Natural killer cell treated with Interleukin-12 subunit alpha and Interleukin-12 subunit beta and Interleukin-15 and Interleukin-18, amount 100 ng/mL, for 72 hours (primary cell): ENCODE measurements around the gene SCN5A. TPM values are rescaled to one million over a fixed set of nuclear protein-coding genes. Genes with fewer than 3 reads are reported as not detected.

Source experiments
- ATAC-seq, 2 donors: fragments of 150-1000 bp; cut with Tn5 transposase in 1 of 2; sonication (Bioruptor Pico), chemical (Tn5 transposase) in 1 of 2; 2 replicates each; pipeline ENCODE4 v1.10.0; 2021
- DNase-seq: peaks from one replicate; pipeline ENCODE4 v3.0.0; 2022; ENCODE audit warnings: low spot score
- H3K27ac Mint-ChIP-seq, 2 donors: 1 replicate in 1 of 2; 2 replicates in 1 of 2; pipeline ENCODE4 v1.8.0; 2022; ENCODE audit warnings: mixed read lengths in 2 of 2, mild to moderate bottlenecking in 1 of 2, moderate library complexity in 1 of 2
- H3K27me3 Mint-ChIP-seq, 2 donors: 1 replicate in 1 of 2; 2 replicates in 1 of 2; pipeline ENCODE4 v1.8.0; 2022; ENCODE audit warnings: mixed read lengths in 2 of 2
- H3K36me3 Mint-ChIP-seq: one replicate; pipeline ENCODE4 v1.8.0; 2022; ENCODE audit warnings: mixed read lengths
- H3K4me1 Mint-ChIP-seq, 2 donors: 1 replicate in 1 of 2; 2 replicates in 1 of 2; pipeline ENCODE4 v1.8.0; 2022; ENCODE audit warnings: low read depth in 2 of 2, mixed read lengths in 2 of 2, mild to moderate bottlenecking in 1 of 2
- H3K4me3 Mint-ChIP-seq: one replicate; pipeline ENCODE4 v1.8.0; 2022; ENCODE audit warnings: mixed read lengths
- H3K9me3 Mint-ChIP-seq: 2 replicates; pipeline ENCODE4 v1.8.0; 2022; ENCODE audit warnings: mixed read lengths
- total RNA-seq, 2 donors: library from RNA; stranded (reverse); gene quantifications; one replicate each; pipeline ENCODE4 v1.2.3, GENCODE V29; 2022

SCN5A gene
- total RNA-seq, 2 donors from 2014 or later: 0.14 TPM; not detected in 1

GRCh38 chr3:38644016-38644661, 5.3 kb downstream of the SCN5A start:
- no peaks in the 10 kb centered on the region for H3K9me3 Mint-ChIP-seq
- no peak overlapping the region for H3K27ac Mint-ChIP-seq
- peaks cover 0 to 2% of the 10 kb centered on the region in 2 donors for H3K4me1 Mint-ChIP-seq
- ATAC-seq (no peak), DNase-seq (no peak)
- H3K27me3 Mint-ChIP-seq: peaks cover 0 to 4% of the 10 kb centered on the region in 2 donors
- H3K4me3 Mint-ChIP-seq: no peak overlapping the region
- no peaks in the 10 kb centered on the region for H3K36me3 Mint-ChIP-seq

GRCh38 chr3:38643592-38643991, 5.9 kb downstream of the SCN5A start:
- Mint-ChIP-seq H3K27me3 (peaks cover 0 to 2% of the 10 kb centered on the region in 2 donors), H3K27ac (no peak overlapping the region), H3K36me3 (no peaks in the 10 kb centered on the region), H3K4me1 (peaks cover 0 to under 1% of the 10 kb centered on the region in 2 donors), H3K4me3 (no peak overlapping the region), H3K9me3 (no peaks in the 10 kb centered on the region)
- no peak for ATAC-seq
- no peak for DNase-seq

- DNase-seq (no peak), ATAC-seq (no peak)
- H3K4me3 Mint-ChIP-seq: no peak overlapping the region
- H3K36me3 Mint-ChIP-seq: no peaks in the 10 kb centered on the region
- H3K4me1 Mint-ChIP-seq: no peaks in the 10 kb centered on the region
- no peak overlapping the region for H3K27ac Mint-ChIP-seq
- H3K9me3 Mint-ChIP-seq: no peaks in the 10 kb centered on the region
- no peaks in the 10 kb centered on the region for H3K27me3 Mint-ChIP-seq
These were observed 6.4 kb downstream of the SCN5A start for GRCh38 chr3:38643090-38643489.

- DNase-seq (no peak), ATAC-seq (no peak)
- H3K27ac Mint-ChIP-seq: no peak overlapping the region
- H3K4me1 Mint-ChIP-seq: no peaks in the 10 kb centered on the region
- peaks cover 0 to 5% of the 10 kb centered on the region in 2 donors for H3K27me3 Mint-ChIP-seq
- H3K4me3 Mint-ChIP-seq: no peak overlapping the region
- no peaks in the 10 kb centered on the region for H3K36me3 Mint-ChIP-seq
- H3K9me3 Mint-ChIP-seq: no peaks in the 10 kb centered on the region
These were observed 7.9 kb downstream of the SCN5A start for GRCh38 chr3:38641461-38642110.

GRCh38 chr3:38640661-38641452, 8.6 kb downstream of the SCN5A start:
- Mint-ChIP-seq H3K36me3 (no peaks in the 10 kb centered on the region), H3K4me1 (no peaks in the 10 kb centered on the region)
- DNase-seq: no peak

GRCh38 chr3:38638354-38638753, 11.1 kb downstream of the SCN5A start:
- no peak for ATAC-seq
- Mint-ChIP-seq H3K36me3 (no peaks in the 10 kb centered on the region), H3K9me3 (no peaks in the 10 kb centered on the region), H3K4me3 (no peak overlapping the region), H3K27me3 (peaks cover 5 to 9% of the 10 kb centered on the region in 2 donors), H3K27ac (no peak overlapping the region), H3K4me1 (peaks cover 4% of the 10 kb centered on the region in 2 donors)
- no peak for DNase-seq

More at GRCh38 chr3:38640661-38641452, 8.6 kb downstream of the SCN5A start:
- ATAC-seq: no peak
- Mint-ChIP-seq H3K9me3 (no peaks in the 10 kb centered on the region), H3K27ac (no peak overlapping the region), H3K4me3 (no peak overlapping the region), H3K27me3 (peaks cover 0 to 5% of the 10 kb centered on the region in 2 donors)

GRCh38 chr3:38637906-38638305, 11.6 kb downstream of the SCN5A start:
- Mint-ChIP-seq H3K27ac (no peak overlapping the region), H3K4me3 (no peak overlapping the region), H3K27me3 (peaks cover 5 to 9% of the 10 kb centered on the region in 2 donors)

GRCh38 chr3:38636881-38637280, 12.6 kb downstream of the SCN5A start:
- Mint-ChIP-seq H3K27ac (no peak overlapping the region), H3K36me3 (no peaks in the 10 kb centered on the region), H3K27me3 (peaks cover 5 to 9% of the 10 kb centered on the region in 2 donors), H3K4me1 (peaks cover 4% of the 10 kb centered on the region in 2 donors), H3K4me3 (no peak overlapping the region), H3K9me3 (no peaks in the 10 kb centered on the region)
- DNase-seq (no peak), ATAC-seq (no peak)

More at GRCh38 chr3:38637906-38638305, 11.6 kb downstream of the SCN5A start:
- ATAC-seq: no peak
- H3K9me3 Mint-ChIP-seq: no peaks in the 10 kb centered on the region
- peaks cover 4% of the 10 kb centered on the region in 2 donors for H3K4me1 Mint-ChIP-seq
- no peak for DNase-seq
- no peaks in the 10 kb centered on the region for H3K36me3 Mint-ChIP-seq

- H3K9me3 Mint-ChIP-seq: no peaks in the 10 kb centered on the region
- H3K4me1 Mint-ChIP-seq: peaks cover 4% of the 10 kb centered on the region in 2 donors
- no peak for ATAC-seq
- no peak overlapping the region for H3K27ac Mint-ChIP-seq
- H3K4me3 Mint-ChIP-seq: no peak overlapping the region
- no peak for DNase-seq
- peaks cover 5 to 9% of the 10 kb centered on the region in 2 donors for H3K27me3 Mint-ChIP-seq
- H3K36me3 Mint-ChIP-seq: no peaks in the 10 kb centered on the region
These were observed 13.0 kb downstream of the SCN5A start for GRCh38 chr3:38636464-38636863.

- no peaks in the 10 kb centered on the region for H3K9me3 Mint-ChIP-seq
- peaks cover 4% of the 10 kb centered on the region in 2 donors for H3K4me1 Mint-ChIP-seq
- ATAC-seq: no peak
- H3K4me3 Mint-ChIP-seq: no peak overlapping the region
- H3K36me3 Mint-ChIP-seq: no peaks in the 10 kb centered on the region
- H3K27ac Mint-ChIP-seq: peak overlapping the region in 1 of 2 donors; percentile 64
- DNase-seq: no peak
- H3K27me3 Mint-ChIP-seq: peaks cover 5 to 9% of the 10 kb centered on the region in 2 donors
These were observed 15.4 kb downstream of the SCN5A start for GRCh38 chr3:38634111-38634510.

- DNase-seq: no peak
- Mint-ChIP-seq H3K4me3 (no peak overlapping the region), H3K9me3 (no peaks in the 10 kb centered on the region), H3K27me3 (peaks cover 5 to 9% of the 10 kb centered on the region in 2 donors), H3K27ac (no peak overlapping the region), H3K4me1 (peaks cover 4% of the 10 kb centered on the region in 2 donors), H3K36me3 (no peaks in the 10 kb centered on the region)
- ATAC-seq: no peak
These were observed 16.5 kb downstream of the SCN5A start for GRCh38 chr3:38632989-38633388.

GRCh38 chr3:38630606-38631005, 18.9 kb downstream of the SCN5A start:
- no peak overlapping the region for H3K27ac Mint-ChIP-seq
- H3K36me3 Mint-ChIP-seq: no peaks in the 10 kb centered on the region
- peaks cover 3 to 5% of the 10 kb centered on the region in 2 donors for H3K27me3 Mint-ChIP-seq
- H3K4me1 Mint-ChIP-seq: peaks cover 4% of the 10 kb centered on the region in 2 donors
- H3K4me3 Mint-ChIP-seq: no peak overlapping the region
- no peaks in the 10 kb centered on the region for H3K9me3 Mint-ChIP-seq
- ATAC-seq (no peak), DNase-seq (no peak)

- ATAC-seq: no peak
- no peak overlapping the region for H3K4me3 Mint-ChIP-seq
- H3K9me3 Mint-ChIP-seq: no peaks in the 10 kb centered on the region
- no peak for DNase-seq
- H3K36me3 Mint-ChIP-seq: no peaks in the 10 kb centered on the region
- peaks cover 3 to 5% of the 10 kb centered on the region in 2 donors for H3K27me3 Mint-ChIP-seq
- no peak overlapping the region for H3K27ac Mint-ChIP-seq
- H3K4me1 Mint-ChIP-seq: peaks cover 4% of the 10 kb centered on the region in 2 donors
These were observed 19.4 kb downstream of the SCN5A start for GRCh38 chr3:38630070-38630469.

- H3K27me3 Mint-ChIP-seq: peaks cover under 1 to 1% of the 10 kb centered on the region in 2 donors
- H3K27ac Mint-ChIP-seq: no peak overlapping the region
- ATAC-seq: no peak
- H3K4me1 Mint-ChIP-seq: peaks cover under 1% of the 10 kb centered on the region in 2 donors
- DNase-seq: no peak
- no peak overlapping the region for H3K4me3 Mint-ChIP-seq
- no peaks in the 10 kb centered on the region for H3K36me3 Mint-ChIP-seq
- no peaks in the 10 kb centered on the region for H3K9me3 Mint-ChIP-seq
These were observed 20.7 kb downstream of the SCN5A start for GRCh38 chr3:38628835-38629234.
